NCI-H1105 (cell line): ENCODE results near the gene LYSMD3.

Source experiments
- DNase-seq: peaks from one replicate; lab custom pipeline; 2025; lab: John Stamatoyannopoulos, UW

LYSMD3 gene

GRCh38 chr5:90547072-90547536 is 17.7 kb upstream of the LYSMD3 start:
- DNase-seq = no peak

DNA sequence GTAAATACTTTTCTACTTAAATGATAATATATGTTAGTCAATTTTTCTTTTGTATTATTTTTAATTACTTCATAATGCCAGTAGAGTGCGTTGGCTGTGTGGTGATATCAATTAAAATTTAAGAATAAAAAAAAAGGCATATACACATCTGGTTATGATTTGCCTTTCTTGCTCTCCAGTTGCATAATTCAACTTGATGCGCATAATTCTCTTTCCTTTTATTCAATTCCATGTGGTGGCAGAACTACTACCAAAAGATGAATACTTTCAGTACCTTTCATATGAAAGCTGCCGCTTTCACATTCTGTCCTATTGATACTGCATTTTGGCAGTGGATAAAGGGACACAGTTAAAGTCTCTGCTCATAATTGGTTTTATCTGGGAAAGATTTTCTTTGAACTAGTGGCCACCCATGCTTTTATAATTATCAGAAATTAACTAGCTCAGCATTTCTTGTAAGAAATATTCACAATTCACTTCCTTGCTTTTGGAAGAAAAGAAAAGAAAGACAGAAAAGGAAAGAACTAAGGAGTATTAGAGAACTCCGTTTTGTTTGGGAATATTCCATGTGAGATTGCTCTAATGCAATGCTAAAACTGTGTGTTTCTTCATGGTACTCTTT is 16.9 kb upstream of the LYSMD3 start:
- no peak for DNase-seq

GRCh38 chr5:90545511-90545910 is 16.1 kb upstream of the LYSMD3 start:
- DNase-seq = no peak

- DNase-seq = no peak
These were observed 13.6 kb upstream of the LYSMD3 start for GRCh38 chr5:90542827-90543519.

DNA sequence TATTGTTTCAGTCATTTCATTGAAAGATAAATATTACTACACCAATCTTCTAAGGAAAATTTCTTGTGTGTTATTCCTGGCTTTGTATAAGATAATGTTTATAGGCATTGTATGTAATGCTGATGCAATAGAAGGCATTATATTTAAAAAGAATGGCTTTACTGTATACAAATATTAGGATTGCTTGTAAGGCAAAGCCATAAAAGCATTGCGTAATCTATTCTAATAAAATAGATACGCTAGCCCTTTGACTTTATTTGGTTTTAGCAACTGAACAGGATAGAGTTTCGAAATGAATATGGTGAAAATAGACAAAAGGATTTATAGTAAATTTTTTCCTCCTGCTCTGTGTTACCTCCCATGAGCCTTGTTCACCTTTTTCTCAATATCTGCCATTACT is 5.5 kb upstream of the LYSMD3 start:
- no peak for DNase-seq

GRCh38 chr5:90533794-90534193 is 4.4 kb upstream of the LYSMD3 start:
- no peak for DNase-seq

DNA sequence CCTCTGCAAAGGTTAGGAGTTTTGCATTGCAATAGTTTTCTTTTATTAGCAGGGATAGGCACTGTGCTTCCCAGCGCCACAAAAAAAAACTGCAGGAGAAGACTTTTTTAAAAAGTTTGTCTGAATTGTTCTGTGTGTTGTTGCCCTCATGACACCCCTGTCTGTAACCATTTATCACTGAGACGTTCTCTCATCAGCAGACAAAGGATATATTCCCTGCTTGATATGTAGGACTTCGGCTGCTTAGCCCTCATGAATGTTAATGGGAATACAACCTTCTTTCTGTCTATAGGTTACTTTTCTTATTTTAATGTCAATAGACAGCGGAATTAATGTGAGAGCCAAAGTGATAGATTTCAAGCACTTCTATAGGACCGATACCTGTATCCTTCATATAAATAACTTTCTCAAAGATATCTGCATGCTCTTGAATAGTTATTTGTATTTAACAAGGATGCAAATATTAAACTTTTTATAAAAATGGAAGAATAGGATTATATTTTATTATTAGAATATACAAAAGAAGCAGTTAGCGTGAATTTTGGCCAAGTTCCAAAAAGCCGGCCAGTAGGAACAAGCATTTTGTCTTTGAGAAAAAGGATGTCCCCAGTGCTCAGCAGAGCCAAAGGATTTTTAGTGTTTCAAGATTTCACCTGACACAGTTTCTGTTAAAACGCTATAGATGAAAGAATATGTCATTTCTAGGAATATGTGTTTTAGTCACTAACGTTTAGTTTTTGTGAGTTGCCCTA is 1.5 kb upstream of the LYSMD3 start:
- peak; percentile 3 for DNase-seq

DNA sequence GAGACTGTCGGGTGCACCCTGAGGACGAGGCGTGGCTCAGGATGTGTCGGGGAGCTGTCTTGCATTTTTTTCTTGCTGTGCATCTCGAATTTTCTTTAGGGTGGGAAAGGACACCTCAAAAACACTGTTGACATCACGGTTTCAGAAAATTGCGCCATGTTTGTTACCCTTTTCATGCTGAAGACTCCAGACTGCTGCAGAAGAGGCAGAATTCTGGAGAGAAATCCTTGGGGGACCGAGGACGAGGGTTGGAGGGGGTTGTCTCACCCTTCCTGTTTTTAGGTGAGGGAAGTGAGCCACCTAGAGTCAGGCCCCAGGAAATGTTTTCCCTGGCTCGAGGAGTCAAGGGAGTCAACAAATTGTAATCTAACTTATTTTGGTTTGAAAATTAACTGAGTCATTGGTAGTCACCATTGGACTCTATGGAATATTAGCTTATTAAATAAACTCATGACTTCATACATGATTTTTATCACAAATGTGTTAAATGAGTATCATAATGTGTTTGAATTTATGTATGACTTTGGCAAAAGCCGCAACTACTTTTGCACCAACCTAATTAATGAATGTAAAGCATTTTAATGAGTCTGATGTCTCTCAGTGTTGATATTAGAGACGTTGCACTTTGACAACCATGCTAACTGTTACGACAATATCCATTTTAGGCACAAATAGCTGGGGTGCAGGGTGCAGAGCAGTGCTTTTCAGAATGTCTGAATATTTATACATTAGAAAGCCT is 724 bp upstream of the LYSMD3 start:
- DNase-seq = peak; percentile 16

GRCh38 chr5:90528601-90529193 is 687 bp downstream of the LYSMD3 start:
- no peak for DNase-seq

DNA sequence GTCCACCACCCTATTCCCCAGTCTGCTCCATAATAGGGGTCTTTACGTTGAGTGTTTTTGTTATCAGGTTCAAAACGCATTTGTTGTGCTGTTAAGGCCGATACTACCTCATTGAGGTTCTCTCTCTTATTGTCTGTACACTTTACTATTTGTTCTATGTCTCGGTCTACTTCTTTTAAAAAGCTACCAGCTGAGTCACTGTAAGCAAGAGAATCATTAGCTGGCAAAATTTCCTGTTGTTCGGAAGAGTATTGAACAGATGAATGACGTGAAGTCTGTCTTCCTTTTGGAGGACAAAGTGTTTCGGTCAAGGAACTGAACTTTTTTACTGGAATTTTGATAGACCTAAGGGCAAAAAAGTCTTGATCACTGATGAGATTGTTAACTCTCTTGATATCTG is 10.3 kb downstream of the LYSMD3 start:
- no peak for DNase-seq

DNA sequence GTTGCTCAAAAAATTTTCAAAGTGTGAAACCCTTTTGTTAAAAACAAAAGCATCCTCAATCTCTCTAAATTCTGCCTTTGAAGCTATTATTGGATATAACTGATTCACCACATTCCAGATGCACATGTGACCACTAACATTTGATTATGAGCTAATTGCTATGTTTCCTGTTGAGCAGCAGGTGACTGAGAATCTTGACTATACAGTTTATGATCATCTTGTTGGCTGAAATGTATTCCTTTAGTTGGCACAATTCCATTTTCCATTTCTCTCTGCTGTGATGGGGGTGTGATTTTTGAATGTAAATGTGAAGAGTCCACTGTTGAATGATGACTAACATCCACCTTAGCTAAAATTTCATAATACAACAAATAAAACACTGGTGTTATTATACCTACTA is 10.7 kb downstream of the LYSMD3 start:
- peak; percentile 58 for DNase-seq

- DNase-seq = no peak
These were observed 14.9 kb downstream of the LYSMD3 start for GRCh38 chr5:90514520-90514919.

DNA sequence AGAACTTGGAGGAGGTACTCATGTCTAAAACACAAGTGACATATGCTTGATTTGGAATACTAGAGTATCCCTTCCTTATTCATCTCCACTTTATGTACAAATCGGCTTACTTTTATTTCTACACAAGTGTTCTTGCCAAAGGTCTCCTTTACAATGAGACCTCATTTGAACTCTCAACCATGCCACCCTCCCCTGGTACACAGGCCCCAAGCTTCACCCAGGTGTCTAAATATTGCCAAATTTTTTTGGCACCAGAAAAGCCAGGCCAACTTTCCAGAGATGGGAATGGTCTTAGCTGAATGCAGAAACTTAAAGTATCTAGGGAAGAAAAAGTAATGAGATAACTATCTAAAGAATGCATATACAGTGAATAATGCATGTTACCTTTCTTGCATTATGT is 18.9 kb downstream of the LYSMD3 start:
- no peak for DNase-seq

- no peak for DNase-seq
These were observed 23.2 kb downstream of the LYSMD3 start for GRCh38 chr5:90506221-90506620.

DNA sequence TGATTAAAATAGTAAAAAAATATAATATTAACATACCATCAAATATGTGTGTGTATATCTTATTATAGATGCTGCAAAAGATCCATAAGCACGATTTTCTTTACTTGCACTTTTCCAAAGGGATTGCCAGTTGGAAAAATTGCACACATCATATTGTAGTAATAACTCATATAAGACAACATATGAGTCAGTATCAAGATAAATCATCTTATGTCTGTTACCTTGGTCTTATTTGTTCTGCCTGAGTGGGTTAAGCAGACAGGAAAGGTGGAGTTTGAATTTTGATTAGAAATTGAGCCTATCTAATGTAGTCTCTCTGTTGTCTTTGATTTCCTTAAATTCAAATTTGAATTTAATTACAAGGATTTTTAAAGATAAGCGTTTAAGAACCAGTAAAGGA is 24.6 kb downstream of the LYSMD3 start:
- DNase-seq = no peak

GRCh38 chr5:90503596-90503995 is 25.8 kb downstream of the LYSMD3 start:
- no peak for DNase-seq

- no peak for DNase-seq
These were observed 34.2 kb downstream of the LYSMD3 start for GRCh38 chr5:90495146-90495545.

DNA sequence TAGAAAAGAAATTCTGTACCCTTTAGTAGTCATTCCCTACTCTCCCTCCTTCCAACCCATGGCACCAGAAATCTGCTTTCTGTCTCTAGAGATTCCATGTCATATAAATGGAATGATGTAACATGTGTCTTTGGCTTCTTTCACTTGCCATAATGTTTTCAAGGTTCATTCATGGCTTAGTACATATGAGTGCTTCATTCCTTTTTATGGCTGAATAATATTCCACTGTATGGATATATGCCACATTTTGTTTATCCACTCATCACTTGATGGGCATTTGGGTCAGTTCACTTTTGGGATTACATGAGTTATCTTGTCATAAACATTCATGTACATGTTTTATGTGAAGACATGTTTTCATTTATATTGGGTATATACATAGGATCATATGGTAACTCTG is 35.3 kb downstream of the LYSMD3 start:
- DNase-seq = no peak

- DNase-seq = no peak
These were observed 40.6 kb downstream of the LYSMD3 start for GRCh38 chr5:90488791-90489190.

- DNase-seq = no peak
These were observed 44.8 kb downstream of the LYSMD3 start for GRCh38 chr5:90484540-90484939.

DNA sequence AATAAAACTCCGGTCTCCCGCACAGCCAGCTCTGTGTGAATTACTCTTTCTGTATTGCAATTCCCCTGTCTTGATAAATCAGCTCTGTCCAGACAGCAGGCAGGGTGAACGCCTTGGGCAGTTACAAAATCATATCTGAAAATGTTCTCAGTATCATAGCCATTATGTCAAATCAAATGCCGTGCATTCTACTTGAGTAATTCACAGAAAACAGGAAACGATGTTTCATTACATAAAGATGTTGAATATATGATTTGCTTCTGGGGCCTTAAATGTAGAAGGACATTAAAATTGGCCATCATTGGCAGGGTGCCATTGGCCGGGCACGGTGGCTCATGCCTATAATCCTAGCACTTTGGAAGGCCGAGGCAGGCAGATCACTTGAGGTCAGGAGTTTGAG is 46.2 kb downstream of the LYSMD3 start:
- no peak for DNase-seq

- no peak for DNase-seq
These were observed 48.7 kb downstream of the LYSMD3 start for GRCh38 chr5:90480699-90481098.
